Chondrocyte (in vitro differentiated cells): ENCODE data around the gene SPTBN4. TPM values are rescaled to one million over a fixed set of nuclear protein-coding genes. Genes with fewer than 3 reads are reported as not detected.

ENCODE experiments used
- DNase-seq: peaks from one replicate; pipeline ENCODE4 v3.0.0; 2021; ENCODE audit warnings: mixed read lengths, low spot score
- H3K27ac Mint-ChIP-seq: one replicate; pipeline ENCODE4 v1.8.0; 2021; ENCODE audit warnings: mild to moderate bottlenecking, moderate library complexity, mixed read lengths; ENCODE audit not compliant: unreplicated experiment
- H3K27me3 Mint-ChIP-seq: 2 replicates; pipeline ENCODE4 v1.8.0; 2021; ENCODE audit warnings: low read depth, mixed read lengths
- H3K36me3 Mint-ChIP-seq: 2 replicates; pipeline ENCODE4 v1.8.0; 2021; ENCODE audit warnings: low read depth, mixed read lengths
- H3K4me1 Mint-ChIP-seq: 2 replicates; pipeline ENCODE4 v1.8.0; 2021; ENCODE audit warnings: low read depth, mild to moderate bottlenecking, mixed read lengths
- H3K4me3 Mint-ChIP-seq: one replicate; pipeline ENCODE4 v1.8.0; 2021; ENCODE audit warnings: mild to moderate bottlenecking, moderate library complexity, mixed read lengths; ENCODE audit not compliant: unreplicated experiment
- H3K9me3 Mint-ChIP-seq: 2 replicates; pipeline ENCODE4 v1.8.0; 2021; ENCODE audit warnings: low read depth, mixed read lengths
- CTCF ChIP-seq: fragments of 200-600 bp; sonication (generic); IDR thresholded peaks from 2 replicates; pipeline ENCODE4 v1.5.0; 2021; ENCODE audit warnings: antibody characterized with exemption, mild to moderate bottlenecking, moderate library complexity
- total RNA-seq: library from RNA; stranded (reverse); gene quantifications from 3 replicates; pipeline ENCODE4 v1.2.1, GENCODE V29; 2021

SPTBN4 gene
- total RNA-seq, 1 donor from 2014 or later = 2.5 TPM

GRCh38 chr19:40625406-40626120, 158.8 kb downstream of the SPTBN4 start:
- H3K9me3 Mint-ChIP-seq = no peaks in the 10 kb centered on the region
- H3K27me3 Mint-ChIP-seq = no peaks in the 10 kb centered on the region
- H3K36me3 Mint-ChIP-seq = peaks cover 30% of the 10 kb centered on the region
- peaks cover 33% of the 10 kb centered on the region for H3K4me1 Mint-ChIP-seq
- H3K4me3 Mint-ChIP-seq = no peak overlapping the region
- peak overlapping the region; percentile 63 for H3K27ac Mint-ChIP-seq
- DNase-seq = no peak
- no peak for TF ChIP-seq CTCF

Other genes starting within 250 kb of the SPTBN4 start
- not detected in 3 replicates for gene TTC9B, start 248.6 kb upstream of the SPTBN4 start, total RNA-seq
- 0.52 to 0.73 TPM (median 0.59 TPM) in 3 replicates for gene CCNP, start 240.3 kb upstream of the SPTBN4 start, total RNA-seq
- 99.9 to 136 TPM (median 100 TPM) in 3 replicates for gene AKT2, start 181.7 kb upstream of the SPTBN4 start, total RNA-seq
- 19.4 to 22.2 TPM (median 21.5 TPM) in 3 replicates for gene C19orf47, start 118.6 kb upstream of the SPTBN4 start, total RNA-seq
- gene PLD3, start 118.3 kb upstream of the SPTBN4 start, total RNA-seq = 478 to 514 TPM (median 487 TPM) in 3 replicates
- 0.20 to 0.53 TPM (median 0.46 TPM) in 3 replicates for gene HIPK4, start 76.8 kb upstream of the SPTBN4 start, total RNA-seq
- gene PRX, start 53.6 kb upstream of the SPTBN4 start, total RNA-seq = 3.6 to 4.9 TPM (median 4.5 TPM) in 3 replicates
- 13.0 to 14.8 TPM (median 14.5 TPM) in 3 replicates for gene SERTAD1, start 41.0 kb upstream of the SPTBN4 start, total RNA-seq
- gene SERTAD3, start 22.7 kb upstream of the SPTBN4 start, total RNA-seq = 36.7 to 43.6 TPM (median 40.3 TPM) in 3 replicates
- gene BLVRB, start 1.3 kb upstream of the SPTBN4 start, total RNA-seq = 48.3 to 53.9 TPM (median 53.1 TPM) in 3 replicates
- 40.9 to 47.8 TPM (median 46.8 TPM) in 3 replicates for gene SHKBP1, start 109.9 kb downstream of the SPTBN4 start, total RNA-seq
- 161 to 311 TPM (median 163 TPM) in 3 replicates for gene LTBP4, start 134.4 kb downstream of the SPTBN4 start, total RNA-seq
- gene NUMBL, start 223.7 kb downstream of the SPTBN4 start, total RNA-seq = 104 to 121 TPM (median 117 TPM) in 3 replicates
- 26.8 to 36.8 TPM (median 29.7 TPM) in 3 replicates for gene COQ8B, start 249.9 kb downstream of the SPTBN4 start, total RNA-seq